Spleen (tissue), 7 donors: Measurements from ENCODE around the gene ZNF385B.

Experiments
- POLR2A ChIP-seq, 3 donors: fragments of 450-650 bp; IDR thresholded peaks; one replicate each; pipeline ENCODE4 v1.5.1; 2017; ENCODE audit warnings: antibody characterized with exemption in 3 of 3, mild to moderate bottlenecking in 1 of 3
- TF ChIP-seq, protein P1 (sequence below), 11 experiments: fragments of 200-600 bp in 7 of 11; fragments of 450-650 bp in 4 of 11; sonication (generic) in 4 of 11; IDR thresholded peaks in 8 of 11; conservative IDR thresholded peaks in 3 of 11; 1 replicate in 7 of 11; 2 replicates in 4 of 11; pipeline versions ENCODE4 v1.4.0 to v1.8.0; 2016 to 2021; ENCODE audit warnings: antibody characterized with exemption in 11 of 11, inconsistent platforms in 4 of 11, mild to moderate bottlenecking in 1 of 11
- donor health status: DM: no; HTN: no; CAD: no; lungs with moderate emphysema.
- donor health status: DM: no; HTN: no; CAD: no.
- donor health status: DM: no; HTN: no; CAD: no.

GRCh38 chr2:179788104-179788503 lies 73.3 kb downstream of the ZNF385B start:
- TF ChIP-seq, protein P1, sequence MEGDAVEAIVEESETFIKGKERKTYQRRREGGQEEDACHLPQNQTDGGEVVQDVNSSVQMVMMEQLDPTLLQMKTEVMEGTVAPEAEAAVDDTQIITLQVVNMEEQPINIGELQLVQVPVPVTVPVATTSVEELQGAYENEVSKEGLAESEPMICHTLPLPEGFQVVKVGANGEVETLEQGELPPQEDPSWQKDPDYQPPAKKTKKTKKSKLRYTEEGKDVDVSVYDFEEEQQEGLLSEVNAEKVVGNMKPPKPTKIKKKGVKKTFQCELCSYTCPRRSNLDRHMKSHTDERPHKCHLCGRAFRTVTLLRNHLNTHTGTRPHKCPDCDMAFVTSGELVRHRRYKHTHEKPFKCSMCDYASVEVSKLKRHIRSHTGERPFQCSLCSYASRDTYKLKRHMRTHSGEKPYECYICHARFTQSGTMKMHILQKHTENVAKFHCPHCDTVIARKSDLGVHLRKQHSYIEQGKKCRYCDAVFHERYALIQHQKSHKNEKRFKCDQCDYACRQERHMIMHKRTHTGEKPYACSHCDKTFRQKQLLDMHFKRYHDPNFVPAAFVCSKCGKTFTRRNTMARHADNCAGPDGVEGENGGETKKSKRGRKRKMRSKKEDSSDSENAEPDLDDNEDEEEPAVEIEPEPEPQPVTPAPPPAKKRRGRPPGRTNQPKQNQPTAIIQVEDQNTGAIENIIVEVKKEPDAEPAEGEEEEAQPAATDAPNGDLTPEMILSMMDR (IDR thresholded peaks at IDR 0.05 in 8 of 11, conservative IDR thresholded peaks at IDR 0.05 in 3 of 11): no peak
- no peak for TF ChIP-seq POLR2A (IDR thresholded peaks at IDR 0.05)
